Retinal pigment epithelial cell (primary cell): ENCODE results near the gene C16orf96.

Source experiments
- DNase-seq: peaks from one replicate; pipeline ENCODE4 v3.0.0-alpha.2; 2010; ENCODE audit warnings: low read depth
- H3K4me3 ChIP-seq: 2 replicates; pipeline ENCODE4 v1.5.1; 2011; ENCODE audit warnings: mild to moderate bottlenecking, low read length, control low read depth, moderate library complexity
- TF ChIP-seq, protein P1 (sequence below): conservative IDR thresholded peaks from 2 replicates; pipeline ENCODE4 v1.5.1; 2011; ENCODE audit warnings: low read depth, low read length, control low read depth, inconsistent platforms

C16orf96 gene

GRCh38 chr16:4618645-4619418 is 62.7 kb downstream of the C16orf96 start:
- DNase-seq = no peak
- no peak overlapping the region for H3K4me3 ChIP-seq
- TF ChIP-seq, protein P1, sequence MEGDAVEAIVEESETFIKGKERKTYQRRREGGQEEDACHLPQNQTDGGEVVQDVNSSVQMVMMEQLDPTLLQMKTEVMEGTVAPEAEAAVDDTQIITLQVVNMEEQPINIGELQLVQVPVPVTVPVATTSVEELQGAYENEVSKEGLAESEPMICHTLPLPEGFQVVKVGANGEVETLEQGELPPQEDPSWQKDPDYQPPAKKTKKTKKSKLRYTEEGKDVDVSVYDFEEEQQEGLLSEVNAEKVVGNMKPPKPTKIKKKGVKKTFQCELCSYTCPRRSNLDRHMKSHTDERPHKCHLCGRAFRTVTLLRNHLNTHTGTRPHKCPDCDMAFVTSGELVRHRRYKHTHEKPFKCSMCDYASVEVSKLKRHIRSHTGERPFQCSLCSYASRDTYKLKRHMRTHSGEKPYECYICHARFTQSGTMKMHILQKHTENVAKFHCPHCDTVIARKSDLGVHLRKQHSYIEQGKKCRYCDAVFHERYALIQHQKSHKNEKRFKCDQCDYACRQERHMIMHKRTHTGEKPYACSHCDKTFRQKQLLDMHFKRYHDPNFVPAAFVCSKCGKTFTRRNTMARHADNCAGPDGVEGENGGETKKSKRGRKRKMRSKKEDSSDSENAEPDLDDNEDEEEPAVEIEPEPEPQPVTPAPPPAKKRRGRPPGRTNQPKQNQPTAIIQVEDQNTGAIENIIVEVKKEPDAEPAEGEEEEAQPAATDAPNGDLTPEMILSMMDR = no peak

- no peak for DNase-seq
- H3K4me3 ChIP-seq = no peak overlapping the region
- TF ChIP-seq, protein P1 = no peak
These were observed 67.5 kb downstream of the C16orf96 start for GRCh38 chr16:4623593-4623992.

DNA sequence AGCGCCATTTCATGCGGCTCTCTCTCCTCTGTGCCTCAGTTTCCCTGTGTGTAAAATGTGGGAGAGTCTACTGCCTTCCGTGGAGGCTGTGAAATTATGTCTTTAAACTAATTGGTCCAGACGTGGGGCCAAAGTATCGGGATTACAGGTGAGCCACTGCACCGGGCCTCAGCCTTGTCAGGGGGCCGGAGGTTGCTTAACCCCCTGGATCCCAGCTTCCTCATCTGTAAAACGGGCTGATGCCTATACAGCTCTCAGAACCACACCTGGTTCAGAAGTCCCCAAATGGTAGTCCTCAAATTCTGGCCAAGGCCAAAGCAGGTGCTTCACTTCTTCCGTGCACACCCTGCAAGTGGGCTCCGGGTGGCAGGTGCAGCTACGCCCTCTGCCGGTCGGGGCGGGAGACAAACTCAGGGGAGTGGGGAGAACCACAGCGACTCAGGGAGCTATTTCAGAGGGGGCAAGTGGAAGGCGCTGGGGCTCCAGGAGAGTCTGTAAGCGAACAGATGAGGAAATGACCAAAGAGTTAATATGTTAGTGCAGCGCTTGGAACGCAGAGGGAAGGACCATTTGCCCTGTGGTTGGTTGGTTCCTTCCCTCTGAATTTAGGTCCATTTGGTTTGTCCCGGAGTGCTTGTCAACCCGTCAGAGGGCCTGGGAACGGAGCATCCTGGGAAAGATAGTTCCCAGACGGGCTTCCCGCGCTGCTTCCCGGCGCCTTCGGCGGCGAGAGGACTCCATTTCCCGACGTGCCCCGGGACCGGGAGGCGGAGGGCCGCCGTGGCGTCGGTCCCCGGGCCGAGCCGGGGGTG is 68.1 kb downstream of the C16orf96 start, which contains the start of gene MGRN1:
Gene MGRN1, plus strand, starts transcription at position 812 of the 812 bp plus-strand sequence. CDS start 135 bp downstream, outside the sequence.
- peak within 1 kb of the TSS; percentile 78 for H3K4me3 ChIP-seq
- TF ChIP-seq, protein P1 = peak; percentile 95
- DNase-seq = peak; percentile 91

DNA sequence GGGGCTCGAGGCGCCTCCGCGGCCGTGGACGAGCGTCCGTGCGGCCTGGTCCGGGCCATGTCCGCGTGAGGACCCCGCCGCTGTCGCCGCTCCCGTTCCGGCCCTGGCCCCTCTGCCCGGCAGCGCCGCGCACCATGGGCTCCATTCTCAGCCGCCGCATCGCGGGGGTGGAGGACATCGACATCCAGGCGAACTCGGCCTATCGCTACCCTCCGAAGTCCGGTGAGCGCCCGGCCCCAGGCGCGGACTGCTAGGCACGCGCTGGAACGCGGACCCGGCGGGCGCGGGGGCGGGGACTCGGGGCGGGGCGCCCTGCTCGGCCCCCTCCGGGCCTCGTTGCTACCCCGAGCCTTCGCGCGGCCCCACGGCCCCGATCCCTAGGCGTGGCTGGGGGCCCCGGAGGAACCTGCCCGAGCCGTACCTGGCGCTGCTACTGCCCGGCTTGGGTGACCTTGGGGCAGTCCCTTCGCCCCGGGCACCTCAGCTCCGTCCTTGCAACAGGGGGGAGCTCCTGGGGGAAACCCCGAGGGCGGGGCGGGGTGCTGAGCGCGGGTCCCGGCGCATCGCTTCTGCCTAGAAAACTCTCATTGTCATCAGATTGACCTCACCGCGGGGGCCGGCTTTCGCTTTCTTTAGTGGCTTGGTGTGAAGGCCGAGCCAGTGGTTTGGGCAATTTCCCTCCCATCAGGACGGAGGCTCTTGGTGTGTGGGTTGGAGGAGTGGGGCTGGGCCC is 68.9 kb downstream of the C16orf96 start:
- TF ChIP-seq, protein P1 = no peak
- no peak for DNase-seq
- H3K4me3 ChIP-seq = peak overlapping the region; percentile 78

- TF ChIP-seq, protein P1 = no peak
- DNase-seq = no peak
These were observed 69.5 kb downstream of the C16orf96 start for GRCh38 chr16:4625560-4626159.

GRCh38 chr16:4626396-4626795 is 70.3 kb downstream of the C16orf96 start:
- TF ChIP-seq, protein P1 = no peak
- peak overlapping the region; percentile 78 for H3K4me3 ChIP-seq
- DNase-seq = no peak

More at GRCh38 chr16:4625560-4626159, 69.5 kb downstream of the C16orf96 start:
- peak overlapping the region; percentile 78 for H3K4me3 ChIP-seq
